ENCODE results near the gene DOCK8. TPM values are rescaled to one million over a fixed set of nuclear protein-coding genes. Genes with fewer than 3 reads are reported as not detected.

DOCK8 gene
- total RNA-seq, 1 donor from 2014 or later: 5.1 TPM

DNA sequence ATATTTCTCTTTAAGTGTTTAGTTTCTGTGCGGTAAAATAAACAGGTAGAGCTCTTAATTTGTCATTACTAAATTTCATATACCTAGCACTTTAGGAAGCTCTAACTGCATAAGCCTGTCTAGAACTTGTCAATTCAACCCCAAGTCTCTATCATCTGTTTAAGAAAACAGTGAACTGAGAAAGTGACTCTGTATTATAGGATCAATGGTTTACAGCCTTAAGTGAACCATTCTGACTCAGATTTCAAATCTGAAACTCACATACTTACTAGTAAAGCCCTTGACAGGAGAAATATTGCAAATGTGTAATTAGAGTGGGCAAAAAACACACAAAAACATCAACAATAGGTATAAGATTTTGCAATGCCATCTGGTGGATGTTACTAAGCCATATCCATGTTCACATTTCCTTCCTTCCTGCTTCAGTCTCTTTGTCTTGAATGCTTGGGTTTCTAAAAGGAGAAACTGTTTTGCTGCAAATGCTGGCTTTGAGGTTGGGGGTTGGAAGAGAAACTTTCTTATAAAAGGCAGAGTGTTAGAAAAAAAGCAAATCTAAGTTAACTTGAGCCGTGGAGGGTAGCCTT, 101.8 kb downstream of the DOCK8 start:
- H3K36me3 Mint-ChIP-seq: no peaks in the 10 kb centered on the region
- H3K4me3 Mint-ChIP-seq: no peak overlapping the region
- H3K27me3 Mint-ChIP-seq: no peaks in the 10 kb centered on the region
- H3K4me1 Mint-ChIP-seq (ENCODE audit: unreplicated experiment): no peaks in the 10 kb centered on the region
- H3K9me3 Mint-ChIP-seq: no peaks in the 10 kb centered on the region
- no peak overlapping the region for H3K27ac Mint-ChIP-seq
- no peak for DNase-seq (ENCODE audit: extremely low spot score, unreplicated experiment)
- TF ChIP-seq CTCF (conservative IDR thresholded peaks at IDR 0.05): no peak

DNA sequence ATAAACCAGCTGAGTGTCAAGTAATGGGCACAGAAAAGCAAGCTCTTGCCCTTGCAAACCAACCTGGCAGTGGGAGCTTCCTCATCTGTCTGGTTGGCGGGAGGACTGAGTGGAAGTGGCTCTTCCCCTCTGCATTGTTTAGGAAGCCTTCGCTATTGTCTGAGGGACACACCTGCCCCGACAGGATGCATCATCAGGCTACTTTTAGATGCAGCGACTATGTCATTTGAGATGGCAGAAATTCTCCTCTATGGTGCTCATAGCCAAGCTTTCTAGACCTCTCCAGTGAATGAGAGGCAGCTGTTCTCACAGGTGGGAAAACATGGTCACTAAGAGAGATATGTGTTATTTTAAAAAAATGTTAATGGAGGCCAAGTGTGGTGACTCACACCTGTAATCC, 104.0 kb downstream of the DOCK8 start:
- no peak for TF ChIP-seq CTCF (conservative IDR thresholded peaks at IDR 0.05)
- Mint-ChIP-seq H3K36me3 (no peaks in the 10 kb centered on the region), H3K27me3 (no peaks in the 10 kb centered on the region), H3K4me3 (no peak overlapping the region), H3K4me1 (ENCODE audit: unreplicated experiment) (no peaks in the 10 kb centered on the region), H3K9me3 (no peaks in the 10 kb centered on the region), H3K27ac (no peak overlapping the region)
- DNase-seq (ENCODE audit: extremely low spot score, unreplicated experiment): no peak

GRCh38 chr9:324971-325370, 110.3 kb downstream of the DOCK8 start:
- TF ChIP-seq CTCF (conservative IDR thresholded peaks at IDR 0.05): no peak
- Mint-ChIP-seq H3K36me3 (no peaks in the 10 kb centered on the region), H3K27ac (no peak overlapping the region), H3K4me1 (ENCODE audit: unreplicated experiment) (no peaks in the 10 kb centered on the region), H3K9me3 (no peaks in the 10 kb centered on the region), H3K4me3 (no peak overlapping the region), H3K27me3 (no peaks in the 10 kb centered on the region)
- no peak for DNase-seq (ENCODE audit: extremely low spot score, unreplicated experiment)

GRCh38 chr9:326667-327066, 112.0 kb downstream of the DOCK8 start:
- Mint-ChIP-seq H3K4me3 (no peak overlapping the region), H3K27ac (no peak overlapping the region), H3K9me3 (no peaks in the 10 kb centered on the region), H3K4me1 (ENCODE audit: unreplicated experiment) (no peaks in the 10 kb centered on the region), H3K36me3 (no peaks in the 10 kb centered on the region), H3K27me3 (no peaks in the 10 kb centered on the region)
- DNase-seq (ENCODE audit: extremely low spot score, unreplicated experiment): no peak
- TF ChIP-seq CTCF (conservative IDR thresholded peaks at IDR 0.05): no peak

DNA sequence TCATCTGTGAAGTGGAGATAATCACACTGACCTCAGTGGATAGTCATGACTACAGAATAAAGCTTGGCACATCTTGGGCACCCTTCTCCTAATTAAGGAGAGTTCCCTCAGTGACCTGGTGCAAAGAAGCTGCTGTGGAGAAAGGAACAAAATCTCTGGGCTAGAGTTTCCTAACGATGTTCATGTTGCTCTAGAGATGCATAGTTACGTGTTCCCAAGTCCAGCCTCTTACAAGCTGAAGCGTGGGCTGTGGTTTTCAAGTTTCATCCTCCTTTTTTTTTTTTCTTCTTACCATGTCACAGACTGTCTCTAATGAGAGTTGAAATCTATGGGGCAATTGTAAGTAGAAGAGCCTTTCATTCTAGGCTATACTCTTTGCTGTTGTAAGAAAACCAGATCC, 113.8 kb downstream of the DOCK8 start:
- no peaks in the 10 kb centered on the region for H3K9me3 Mint-ChIP-seq

More for the DNA sequence above, 113.8 kb downstream of the DOCK8 start:
- H3K36me3 Mint-ChIP-seq: no peaks in the 10 kb centered on the region
- H3K27me3 Mint-ChIP-seq: no peaks in the 10 kb centered on the region
- DNase-seq (ENCODE audit: extremely low spot score, unreplicated experiment): no peak
- H3K4me3 Mint-ChIP-seq: no peak overlapping the region
- H3K4me1 Mint-ChIP-seq (ENCODE audit: unreplicated experiment): no peaks in the 10 kb centered on the region
- no peak overlapping the region for H3K27ac Mint-ChIP-seq
- TF ChIP-seq CTCF (conservative IDR thresholded peaks at IDR 0.05): no peak

All from type B pancreatic cell (in vitro differentiated cells).